CD4-positive, alpha-beta T cell treated with Interleukin-15 for 1 hour (primary cell): Measurements from ENCODE around the gene PDSS2.
"Not testable (repeated sequence)": the region's sequence is repeated elsewhere in the genome, so short reads cannot be mapped to it uniquely, and the experiment has no call there.

ENCODE experiments used
- DNase-seq: peaks from one replicate; pipeline ENCODE4 v3.0.0-alpha.2; 2020

The PDSS2 gene

GRCh38 chr6:107209406-107210305, 249.7 kb downstream of the PDSS2 start:
- no peak for DNase-seq

- no peak for DNase-seq
These were observed 252.0 kb downstream of the PDSS2 start for GRCh38 chr6:107207251-107207873.

- no peak for DNase-seq
These were observed 254.0 kb downstream of the PDSS2 start for GRCh38 chr6:107205058-107205998.

- no peak for DNase-seq
These were observed 256.4 kb downstream of the PDSS2 start for GRCh38 chr6:107202876-107203468.

GRCh38 chr6:107198631-107199416, 260.5 kb downstream of the PDSS2 start:
- no peak for DNase-seq

- no peak for DNase-seq
These were observed 263.2 kb downstream of the PDSS2 start for GRCh38 chr6:107196152-107196551.

DNA sequence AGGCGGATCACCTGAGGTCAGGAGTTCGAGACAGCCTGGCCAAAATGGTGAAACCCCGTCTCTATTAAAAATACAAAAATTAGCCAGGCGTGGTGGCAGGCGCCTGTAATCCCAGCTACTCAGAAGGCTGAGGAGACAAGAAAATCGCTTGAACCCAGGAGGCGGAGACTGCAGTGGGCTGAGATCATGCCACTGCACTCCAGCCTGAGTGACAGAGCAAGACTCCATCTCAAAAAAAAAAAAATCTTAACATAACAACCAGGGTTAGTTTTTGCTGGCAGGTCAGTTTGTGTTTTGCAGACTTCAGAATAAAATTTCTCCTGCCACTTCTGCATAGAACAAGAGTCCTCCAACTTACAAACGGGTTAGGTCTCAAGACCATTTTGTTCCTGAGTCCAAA, 264.6 kb downstream of the PDSS2 start:
- not testable (repeated sequence) for DNase-seq

- DNase-seq = no peak
These were observed 266.5 kb downstream of the PDSS2 start for GRCh38 chr6:107192830-107193229.

DNA sequence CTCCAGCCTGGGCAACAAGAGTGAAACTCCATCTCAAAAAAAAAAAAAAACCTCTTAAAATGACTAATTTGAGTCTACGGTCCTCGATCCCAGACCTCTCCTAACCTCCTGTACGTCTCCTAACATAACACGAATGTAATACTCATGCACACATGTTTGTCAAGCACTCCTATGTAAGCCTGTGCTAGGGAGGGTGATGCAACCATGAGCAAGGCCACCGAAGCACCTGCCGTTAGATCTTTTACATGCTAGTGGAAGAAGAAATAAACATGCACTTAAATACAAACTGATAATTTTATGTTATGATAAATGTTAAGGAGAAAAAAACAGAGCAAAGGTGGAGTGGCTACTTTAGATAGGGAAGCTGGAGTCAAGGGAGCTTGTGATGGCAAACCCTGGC, 271.7 kb downstream of the PDSS2 start:
- DNase-seq = no peak

GRCh38 chr6:107186047-107186446, 273.3 kb downstream of the PDSS2 start:
- no peak for DNase-seq

- no peak for DNase-seq
These were observed 273.9 kb downstream of the PDSS2 start for GRCh38 chr6:107185391-107185970.

- DNase-seq = no peak
These were observed 274.9 kb downstream of the PDSS2 start for GRCh38 chr6:107184435-107184834.

GRCh38 chr6:107180099-107180498, 279.3 kb downstream of the PDSS2 start:
- no peak for DNase-seq

DNA sequence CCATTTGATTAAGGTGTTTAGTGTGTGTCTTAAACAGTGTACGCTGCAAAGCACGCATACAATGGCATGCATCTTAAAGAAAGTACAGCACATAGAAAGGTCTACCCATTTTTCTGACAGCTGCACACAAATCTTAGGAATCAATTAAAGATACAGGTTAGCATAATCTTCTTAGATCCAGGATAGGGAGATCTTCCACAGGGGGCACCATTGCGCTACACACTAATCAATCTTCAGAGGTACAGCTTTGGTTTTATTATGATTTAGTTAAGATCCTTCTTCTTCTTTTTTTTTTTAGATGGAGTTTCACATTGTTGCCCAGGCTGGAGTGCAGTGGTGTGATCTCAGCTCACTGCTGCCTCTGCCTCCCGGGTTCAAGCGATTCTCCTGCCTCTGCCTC, 280.4 kb downstream of the PDSS2 start:
- DNase-seq = no peak

DNA sequence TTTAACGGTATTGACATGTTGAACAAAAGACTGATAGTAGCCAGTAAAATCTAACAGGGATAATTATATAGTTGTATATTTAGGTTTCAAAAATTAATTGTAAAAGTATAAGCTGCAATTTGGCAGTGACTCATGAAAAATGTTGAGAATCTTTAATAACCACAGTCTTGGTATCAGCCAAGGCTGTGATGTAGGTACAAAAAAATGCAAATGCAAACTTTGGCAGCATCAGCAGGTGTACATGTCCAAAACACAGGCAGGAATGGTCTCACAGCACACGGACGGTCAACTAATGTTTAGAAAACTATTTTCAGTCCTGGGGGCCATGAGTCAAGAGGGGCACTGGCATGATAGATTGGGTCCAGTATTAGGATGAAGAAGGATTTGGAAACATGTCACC, 285.6 kb downstream of the PDSS2 start:
- no peak for DNase-seq

GRCh38 chr6:107171513-107171912, 287.9 kb downstream of the PDSS2 start:
- DNase-seq = no peak

- DNase-seq = not testable (repeated sequence)
These were observed 295.1 kb downstream of the PDSS2 start for GRCh38 chr6:107164299-107164698.

GRCh38 chr6:107161521-107161920, 297.8 kb downstream of the PDSS2 start:
- no peak for DNase-seq

DNA sequence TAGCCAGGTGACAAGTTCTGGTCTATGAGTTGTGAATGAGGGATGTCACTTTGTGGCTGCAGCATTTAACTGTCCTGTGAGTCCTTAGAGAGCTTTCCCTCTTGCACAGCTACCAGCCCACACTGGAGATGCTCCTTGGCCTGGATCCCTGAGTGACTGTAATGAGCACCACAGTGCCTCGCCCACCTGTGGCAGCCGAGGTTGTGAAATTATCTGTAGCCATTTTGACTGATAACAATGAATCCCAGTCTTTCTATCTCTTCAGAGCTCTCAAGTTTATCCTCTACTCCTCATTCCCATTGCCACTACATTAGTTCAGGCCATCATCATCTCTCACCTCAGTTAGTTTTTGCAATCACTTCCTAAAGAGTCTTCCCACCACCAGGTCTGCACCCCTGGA, 302.7 kb downstream of the PDSS2 start:
- no peak for DNase-seq

DNA sequence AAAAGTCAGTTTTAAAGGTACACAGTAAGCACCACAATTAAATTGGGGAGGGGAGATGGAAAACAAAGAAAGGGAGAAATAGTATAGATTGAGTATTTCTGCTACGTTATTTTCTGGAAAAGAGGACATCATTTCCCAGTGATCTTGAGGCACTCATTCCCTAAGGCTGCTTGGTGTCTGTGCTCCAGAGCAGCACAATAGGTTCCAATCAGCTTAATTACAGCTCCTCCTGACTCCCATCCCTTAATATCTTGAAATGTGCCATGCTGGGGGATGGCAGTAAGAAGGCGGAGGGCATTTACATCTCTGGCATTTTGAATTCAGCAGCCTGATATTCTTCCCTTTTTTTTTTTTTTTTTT, 304.6 kb downstream of the PDSS2 start:
- DNase-seq = no peak

DNA sequence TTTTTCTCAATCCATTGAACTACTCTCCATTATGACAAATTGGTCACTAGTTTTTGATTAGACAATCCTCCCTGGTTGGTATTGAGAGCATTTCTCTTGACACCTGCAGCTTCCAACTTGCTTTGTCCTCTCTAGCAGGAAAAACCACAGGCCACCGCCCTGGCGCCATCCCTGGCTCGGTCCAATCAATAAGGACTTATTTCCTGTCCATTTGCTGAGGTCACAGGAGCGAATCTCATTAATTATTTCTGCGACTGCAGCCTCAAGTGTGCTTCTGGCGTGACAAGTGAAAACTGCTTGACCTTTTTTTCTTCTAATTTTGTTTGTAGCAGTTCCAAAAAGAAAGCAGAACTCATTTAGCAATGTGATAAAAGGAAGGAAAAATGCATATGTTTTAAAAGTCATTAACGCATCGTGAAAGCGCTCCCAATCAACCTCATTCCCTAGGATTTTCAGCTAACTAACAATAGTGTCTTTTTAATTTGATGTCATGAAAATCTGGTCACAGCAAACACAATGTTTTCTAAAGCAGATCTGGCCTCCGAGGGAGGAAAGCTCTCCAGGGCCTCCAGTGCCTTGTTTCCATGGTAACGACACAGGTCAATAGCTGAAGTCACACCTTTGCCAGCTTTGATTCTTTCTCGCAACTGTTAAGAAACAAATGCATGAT, 305.1 kb downstream of the PDSS2 start:
- no peak for DNase-seq
